Superior temporal gyrus (tissue), 1 donor: ENCODE data around the gene TAS2R40.

ENCODE experiments used
- DNase-seq: peaks from one replicate; pipeline ENCODE4 v3.0.0-alpha.2; 2016; ENCODE audit errors: extremely low spot score

TAS2R40 gene

GRCh38 chr7:143223784-143224183 lies 1.9 kb downstream of the TAS2R40 start:
- DNase-seq = no peak

GRCh38 chr7:143225047-143225446 lies 3.2 kb downstream of the TAS2R40 start:
- no peak for DNase-seq

GRCh38 chr7:143227806-143228205 lies 6.0 kb downstream of the TAS2R40 start:
- no peak for DNase-seq

- DNase-seq = no peak
Measured at GRCh38 chr7:143229054-143229790, 7.4 kb downstream of the TAS2R40 start.

- no peak for DNase-seq
Measured at GRCh38 chr7:143230602-143231457, 9.0 kb downstream of the TAS2R40 start.

- no peak for DNase-seq
Measured at GRCh38 chr7:143233816-143234532, 12.1 kb downstream of the TAS2R40 start.

- no peak for DNase-seq
Measured at GRCh38 chr7:143234533-143234875, 12.7 kb downstream of the TAS2R40 start.

GRCh38 chr7:143235561-143235960 lies 13.7 kb downstream of the TAS2R40 start:
- DNase-seq = no peak

GRCh38 chr7:143236408-143236990 lies 14.7 kb downstream of the TAS2R40 start:
- no peak for DNase-seq

- DNase-seq = no peak
Measured at GRCh38 chr7:143237366-143237765, 15.5 kb downstream of the TAS2R40 start.

GRCh38 chr7:143238289-143238980 lies 16.6 kb downstream of the TAS2R40 start:
- DNase-seq = no peak

GRCh38 chr7:143239813-143240212 lies 18.0 kb downstream of the TAS2R40 start:
- no peak for DNase-seq

- peak; percentile 95 for DNase-seq
Measured at GRCh38 chr7:143240291-143241168, 18.7 kb downstream of the TAS2R40 start.

- no peak for DNase-seq
Measured at GRCh38 chr7:143242306-143242705, 20.5 kb downstream of the TAS2R40 start.

GRCh38 chr7:143243111-143243510 lies 21.3 kb downstream of the TAS2R40 start:
- no peak for DNase-seq

GRCh38 chr7:143243614-143244013 lies 21.8 kb downstream of the TAS2R40 start:
- DNase-seq = no peak

- DNase-seq = no peak
Measured at GRCh38 chr7:143244321-143244720, 22.5 kb downstream of the TAS2R40 start.

GRCh38 chr7:143245123-143245522 lies 23.3 kb downstream of the TAS2R40 start:
- DNase-seq = no peak

GRCh38 chr7:143247372-143247771 lies 25.5 kb downstream of the TAS2R40 start:
- DNase-seq = no peak

- DNase-seq = no peak
Measured at GRCh38 chr7:143248761-143249354, 27.0 kb downstream of the TAS2R40 start.
